Measurements from ENCODE around the gene DSG4.

The DSG4 gene

GRCh38 chr18:31450409-31450808 is 73.8 kb downstream of the DSG4 start:
- DNase-seq = no peak

DNA sequence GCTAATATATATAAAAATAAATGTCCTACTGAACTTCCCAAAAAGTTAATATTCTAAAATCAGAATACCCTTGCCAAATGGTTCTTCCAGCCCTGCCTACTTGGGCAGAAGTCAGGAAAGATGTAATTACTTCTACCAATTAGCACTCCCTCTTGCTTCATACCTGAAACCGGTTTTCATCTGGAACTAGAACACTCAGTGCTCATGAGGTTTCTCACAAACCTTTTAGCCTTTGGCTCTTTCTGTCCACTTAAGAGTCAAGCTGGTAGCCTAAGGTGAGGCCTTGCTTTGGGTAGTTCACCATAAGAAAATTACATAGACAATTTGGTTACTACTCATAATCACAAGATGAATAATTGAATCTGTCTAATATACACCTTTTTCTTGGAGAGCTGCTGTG is 75.0 kb downstream of the DSG4 start:
- no peak for DNase-seq

GRCh38 chr18:31454066-31454708 is 77.6 kb downstream of the DSG4 start:
- DNase-seq = no peak

All from suppressor macrophage treated with lipopolysaccharide for 1 hour (primary cell).